Measurements from ENCODE around the gene CBX8. TPM values are rescaled to one million over a fixed set of nuclear protein-coding genes. Genes with fewer than 3 reads are reported as not detected.

The CBX8 gene
- total RNA-seq, 4 donors from 2014 or later: 2.3 to 4.7 (median 2.6) TPM

GRCh38 chr17:79748295-79749099 is 48.4 kb downstream of the CBX8 start:
- Histone ChIP-seq H3K36me3 (no peaks in the 10 kb centered on the region), H3K27ac (no peak overlapping the region), H3K9me3 (no peaks in the 10 kb centered on the region), H3K4me3 (peak overlapping the region in 1 of 4 donors; percentile 12), H3K4me1 (peaks cover 12 to 24% (median 12%) of the 10 kb centered on the region in 3 donors), H3K27me3 (peaks cover 23 to 97% (median 24%) of the 10 kb centered on the region in 4 donors)
- 25 to 28% methylated on average over 9 to 10 of the region's 55 CpGs for WGBS, 2 donors
- TF ChIP-seq POLR2A (IDR thresholded peaks at IDR 0.05): no peak
- TF ChIP-seq, protein P1, sequence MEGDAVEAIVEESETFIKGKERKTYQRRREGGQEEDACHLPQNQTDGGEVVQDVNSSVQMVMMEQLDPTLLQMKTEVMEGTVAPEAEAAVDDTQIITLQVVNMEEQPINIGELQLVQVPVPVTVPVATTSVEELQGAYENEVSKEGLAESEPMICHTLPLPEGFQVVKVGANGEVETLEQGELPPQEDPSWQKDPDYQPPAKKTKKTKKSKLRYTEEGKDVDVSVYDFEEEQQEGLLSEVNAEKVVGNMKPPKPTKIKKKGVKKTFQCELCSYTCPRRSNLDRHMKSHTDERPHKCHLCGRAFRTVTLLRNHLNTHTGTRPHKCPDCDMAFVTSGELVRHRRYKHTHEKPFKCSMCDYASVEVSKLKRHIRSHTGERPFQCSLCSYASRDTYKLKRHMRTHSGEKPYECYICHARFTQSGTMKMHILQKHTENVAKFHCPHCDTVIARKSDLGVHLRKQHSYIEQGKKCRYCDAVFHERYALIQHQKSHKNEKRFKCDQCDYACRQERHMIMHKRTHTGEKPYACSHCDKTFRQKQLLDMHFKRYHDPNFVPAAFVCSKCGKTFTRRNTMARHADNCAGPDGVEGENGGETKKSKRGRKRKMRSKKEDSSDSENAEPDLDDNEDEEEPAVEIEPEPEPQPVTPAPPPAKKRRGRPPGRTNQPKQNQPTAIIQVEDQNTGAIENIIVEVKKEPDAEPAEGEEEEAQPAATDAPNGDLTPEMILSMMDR (IDR thresholded peaks at IDR 0.05): no peak
- DNase-seq: no peak
- intact Hi-C loops (cut with DNase I): loop anchor here (10.0 kb wide), 1 partner anchor 246 kb away; no protein-coding TSS in a partner anchor

- peaks cover 23 to 97% (median 24%) of the 10 kb centered on the region in 4 donors for H3K27me3 ChIP-seq
- 0 to 5% methylated on average over 4 to 29 of the region's 74 CpGs for WGBS, 2 donors
These were observed 49.2 kb downstream of the CBX8 start for GRCh38 chr17:79747508-79748294.

DNA sequence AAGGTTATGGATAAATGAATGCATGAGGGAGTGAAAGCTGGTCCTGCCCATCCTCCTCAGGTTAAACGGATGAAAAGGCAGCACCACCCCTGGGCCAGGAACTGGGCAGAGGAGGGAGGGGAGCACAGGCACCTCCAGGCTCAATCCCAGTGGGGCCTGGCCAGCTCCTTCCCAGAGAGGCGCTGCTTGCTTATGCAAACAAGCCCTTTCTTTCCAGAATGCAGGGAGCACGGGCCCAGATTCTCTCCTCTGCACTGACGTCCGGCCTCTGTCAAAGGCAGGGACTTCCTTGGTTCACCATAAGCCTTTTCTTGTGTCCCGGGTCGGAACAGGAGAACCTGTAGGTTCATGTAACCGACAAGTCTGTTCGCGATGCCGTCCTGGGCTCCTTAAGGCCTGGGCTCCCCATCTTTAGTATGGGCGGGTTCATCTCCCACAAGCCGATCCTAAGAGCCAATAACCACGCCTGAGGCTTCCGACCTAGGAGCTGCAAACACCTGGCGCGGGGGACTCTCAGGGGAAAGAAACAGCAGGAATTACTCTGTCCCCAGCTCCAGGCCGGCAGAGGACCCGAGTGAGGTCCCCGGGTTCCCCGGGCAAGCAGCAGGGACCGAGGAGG is 49.9 kb downstream of the CBX8 start:
- no peaks in the 10 kb centered on the region for H3K36me3 ChIP-seq
- no peak for DNase-seq
- H3K27ac ChIP-seq: no peak overlapping the region
- no peak overlapping the region for H3K4me3 ChIP-seq
- H3K27me3 ChIP-seq: peaks cover 23 to 97% (median 24%) of the 10 kb centered on the region in 4 donors
- intact Hi-C loops (cut with DNase I): loop anchor here (10.0 kb wide), 1 partner anchor 248 kb away; no protein-coding TSS in a partner anchor
- peaks cover 12 to 29% (median 14%) of the 10 kb centered on the region in 3 donors for H3K4me1 ChIP-seq
- no peaks in the 10 kb centered on the region for H3K9me3 ChIP-seq
- 9 to 36% methylated on average over 3 to 20 of the region's 22 CpGs for WGBS, 2 donors
- TF ChIP-seq POLR2A (IDR thresholded peaks at IDR 0.05): no peak
- TF ChIP-seq, protein P1 (IDR thresholded peaks at IDR 0.05): no peak

More at GRCh38 chr17:79747508-79748294, 49.2 kb downstream of the CBX8 start:
- H3K9me3 ChIP-seq: no peaks in the 10 kb centered on the region
- no peak overlapping the region for H3K27ac ChIP-seq
- intact Hi-C loops (cut with DNase I): loop anchor here (10.0 kb wide), 1 partner anchor 247 kb away; no protein-coding TSS in a partner anchor
- H3K36me3 ChIP-seq: no peaks in the 10 kb centered on the region
- TF ChIP-seq, protein P1 (IDR thresholded peaks at IDR 0.05): no peak
- TF ChIP-seq POLR2A (IDR thresholded peaks at IDR 0.05): no peak
- H3K4me3 ChIP-seq: no peak overlapping the region
- peaks cover 12 to 24% (median 12%) of the 10 kb centered on the region in 3 donors for H3K4me1 ChIP-seq
- no peak for DNase-seq

DNA sequence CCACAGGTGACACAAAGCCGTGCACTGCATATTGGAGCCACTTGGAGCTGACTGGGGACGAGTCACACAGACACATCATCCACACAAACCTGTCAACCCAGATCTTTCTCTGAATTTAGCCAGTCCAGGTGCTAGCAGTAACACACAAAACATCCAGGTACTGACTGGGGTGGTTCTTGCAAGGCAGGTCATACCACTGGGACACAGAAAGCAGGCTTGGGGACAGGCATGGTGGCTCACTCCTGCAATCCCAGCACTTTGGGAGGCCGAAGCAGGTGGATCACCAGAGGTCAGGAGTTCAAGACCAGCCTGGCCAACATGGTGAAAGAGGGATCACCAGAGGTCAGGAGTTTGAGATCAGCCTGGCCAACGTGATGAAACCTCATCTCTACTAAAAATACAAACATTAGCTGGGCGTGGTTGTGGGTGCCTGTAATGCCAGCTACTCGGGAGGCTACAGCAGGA is 51.2 kb downstream of the CBX8 start:
- Histone ChIP-seq H3K4me1 (peaks cover 15 to 36% (median 19%) of the 10 kb centered on the region in 3 donors), H3K9me3 (no peaks in the 10 kb centered on the region), H3K4me3 (no peak overlapping the region), H3K27me3 (peaks cover 23 to 97% (median 28%) of the 10 kb centered on the region in 4 donors), H3K36me3 (no peaks in the 10 kb centered on the region), H3K27ac (peak overlapping the region in 1 of 4 donors; percentile 14)
- 27 to 44% methylated on average over 4 to 5 of the region's 6 CpGs for WGBS, 2 donors
- intact Hi-C loops (cut with DNase I): loop anchor here (10.0 kb wide), 1 partner anchor 249 kb away; no protein-coding TSS in a partner anchor
- DNase-seq: no peak
- TF ChIP-seq, protein P1 (IDR thresholded peaks at IDR 0.05): no peak
- no peak for TF ChIP-seq POLR2A (IDR thresholded peaks at IDR 0.05)
